Vagina (tissue), 2 donors: ENCODE results near the gene LMBRD1.

Experiments
- POLR2A ChIP-seq, 2 donors: fragments of 450-650 bp; IDR thresholded peaks; one replicate each; pipeline ENCODE4 v1.6.1; 2017; ENCODE audit warnings: antibody characterized with exemption in 2 of 2, mild to moderate bottlenecking in 2 of 2, moderate library complexity in 2 of 2
- TF ChIP-seq, protein P1 (sequence below), 3 experiments: fragments of 450-650 bp in 2 of 3; fragments of 200-600 bp in 1 of 3; sonication (generic) in 1 of 3; IDR thresholded peaks; one replicate each; pipeline ENCODE4 v1.5.1; 2017 to 2019; ENCODE audit warnings: antibody characterized with exemption in 3 of 3, mild to moderate bottlenecking in 2 of 3, moderate library complexity in 2 of 3

DNA sequence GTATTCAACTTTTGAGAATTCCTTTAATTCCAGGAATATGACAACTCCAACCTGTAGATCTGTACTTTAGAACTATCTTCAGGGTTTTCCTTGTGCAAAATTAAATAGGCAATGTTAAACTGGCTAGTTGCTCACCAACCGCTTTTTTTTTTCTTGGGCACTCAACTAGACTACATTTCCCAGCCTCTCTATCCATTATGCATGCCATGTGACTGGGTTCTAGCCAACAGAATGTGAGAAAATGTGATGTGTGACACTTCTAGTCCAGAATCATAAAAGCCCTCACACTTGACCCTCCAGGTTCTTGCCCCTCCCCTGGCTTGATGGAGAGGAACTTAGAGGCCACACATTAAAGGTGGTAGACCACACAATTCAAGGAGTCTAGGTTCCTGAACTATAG lies 166.0 kb downstream of the LMBRD1 start:
- TF ChIP-seq POLR2A (IDR thresholded peaks at IDR 0.05): no peak
- TF ChIP-seq, protein P1, sequence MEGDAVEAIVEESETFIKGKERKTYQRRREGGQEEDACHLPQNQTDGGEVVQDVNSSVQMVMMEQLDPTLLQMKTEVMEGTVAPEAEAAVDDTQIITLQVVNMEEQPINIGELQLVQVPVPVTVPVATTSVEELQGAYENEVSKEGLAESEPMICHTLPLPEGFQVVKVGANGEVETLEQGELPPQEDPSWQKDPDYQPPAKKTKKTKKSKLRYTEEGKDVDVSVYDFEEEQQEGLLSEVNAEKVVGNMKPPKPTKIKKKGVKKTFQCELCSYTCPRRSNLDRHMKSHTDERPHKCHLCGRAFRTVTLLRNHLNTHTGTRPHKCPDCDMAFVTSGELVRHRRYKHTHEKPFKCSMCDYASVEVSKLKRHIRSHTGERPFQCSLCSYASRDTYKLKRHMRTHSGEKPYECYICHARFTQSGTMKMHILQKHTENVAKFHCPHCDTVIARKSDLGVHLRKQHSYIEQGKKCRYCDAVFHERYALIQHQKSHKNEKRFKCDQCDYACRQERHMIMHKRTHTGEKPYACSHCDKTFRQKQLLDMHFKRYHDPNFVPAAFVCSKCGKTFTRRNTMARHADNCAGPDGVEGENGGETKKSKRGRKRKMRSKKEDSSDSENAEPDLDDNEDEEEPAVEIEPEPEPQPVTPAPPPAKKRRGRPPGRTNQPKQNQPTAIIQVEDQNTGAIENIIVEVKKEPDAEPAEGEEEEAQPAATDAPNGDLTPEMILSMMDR (IDR thresholded peaks at IDR 0.05): no peak
